B cell (primary cell): Measurements from ENCODE around the gene RNF8.

Source experiments
- EZH2 ChIP-seq: IDR thresholded peaks from 2 replicates; pipeline ENCODE4 v1.6.1; 2012; ENCODE audit warnings: borderline replicate concordance, low read depth, mild to moderate bottlenecking, moderate library complexity, low read length; ENCODE audit not compliant: insufficient read depth, poor library complexity, severe bottlenecking
- TF ChIP-seq, protein P1 (sequence below): fragments of 200-600 bp; IDR thresholded peaks from one replicate; pipeline ENCODE4 v1.8.0; 2022; ENCODE audit warnings: antibody characterized with exemption, mild to moderate bottlenecking

DNA sequence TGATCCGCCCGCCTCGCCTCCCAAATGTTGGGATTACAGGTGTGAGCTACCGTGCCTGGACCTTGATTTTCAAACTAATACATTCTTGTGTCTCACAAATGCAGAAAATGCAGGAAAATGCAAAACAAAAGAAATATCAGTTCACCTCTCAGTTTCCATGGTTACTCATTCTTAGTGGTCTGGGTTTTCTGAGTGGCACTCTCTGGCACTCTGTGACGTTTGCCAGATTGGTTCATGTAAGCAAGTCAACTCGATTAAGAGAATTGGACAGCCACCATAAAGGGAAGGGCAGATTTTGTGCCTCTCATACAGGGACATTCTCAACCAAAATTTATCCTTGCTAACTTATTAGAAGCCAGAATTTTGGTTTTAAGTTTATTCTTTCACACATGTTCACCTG, 87.9 kb downstream of the RNF8 start:
- TF ChIP-seq, protein P1, sequence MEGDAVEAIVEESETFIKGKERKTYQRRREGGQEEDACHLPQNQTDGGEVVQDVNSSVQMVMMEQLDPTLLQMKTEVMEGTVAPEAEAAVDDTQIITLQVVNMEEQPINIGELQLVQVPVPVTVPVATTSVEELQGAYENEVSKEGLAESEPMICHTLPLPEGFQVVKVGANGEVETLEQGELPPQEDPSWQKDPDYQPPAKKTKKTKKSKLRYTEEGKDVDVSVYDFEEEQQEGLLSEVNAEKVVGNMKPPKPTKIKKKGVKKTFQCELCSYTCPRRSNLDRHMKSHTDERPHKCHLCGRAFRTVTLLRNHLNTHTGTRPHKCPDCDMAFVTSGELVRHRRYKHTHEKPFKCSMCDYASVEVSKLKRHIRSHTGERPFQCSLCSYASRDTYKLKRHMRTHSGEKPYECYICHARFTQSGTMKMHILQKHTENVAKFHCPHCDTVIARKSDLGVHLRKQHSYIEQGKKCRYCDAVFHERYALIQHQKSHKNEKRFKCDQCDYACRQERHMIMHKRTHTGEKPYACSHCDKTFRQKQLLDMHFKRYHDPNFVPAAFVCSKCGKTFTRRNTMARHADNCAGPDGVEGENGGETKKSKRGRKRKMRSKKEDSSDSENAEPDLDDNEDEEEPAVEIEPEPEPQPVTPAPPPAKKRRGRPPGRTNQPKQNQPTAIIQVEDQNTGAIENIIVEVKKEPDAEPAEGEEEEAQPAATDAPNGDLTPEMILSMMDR = no peak
- no peak for TF ChIP-seq EZH2
